Loucy (cell line): ENCODE measurements around the gene MTMR4.

ENCODE experiments used
- H2AFZ ChIP-seq: fragments of 200-600 bp; sonication (generic); 2 replicates; pipeline ENCODE4 v1.6.0; 2016; ENCODE audit warnings: antibody characterized with exemption, mild to moderate bottlenecking, low read length, moderate library complexity
- H3F3A ChIP-seq: fragments of 200-600 bp; 2 replicates; pipeline ENCODE4 v1.6.0; 2016; ENCODE audit warnings: antibody characterized with exemption, low read depth, mild to moderate bottlenecking
- H3K27me3 ChIP-seq: fragments of 200-600 bp; sonication (generic); 2 replicates; pipeline ENCODE4 v1.6.1; 2014; ENCODE audit warnings: low read length, mild to moderate bottlenecking; ENCODE audit not compliant: insufficient read depth, poor library complexity, severe bottlenecking
- H3K36me3 ChIP-seq: fragments of 200-600 bp; sonication (generic); 2 replicates; pipeline ENCODE4 v1.6.1; 2016; ENCODE audit warnings: low read length; ENCODE audit not compliant: insufficient read depth
- H3K4me1 ChIP-seq: fragments of 200-600 bp; sonication (generic); 2 replicates; pipeline ENCODE4 v1.5.1; 2014; ENCODE audit warnings: low read length, mild to moderate bottlenecking; ENCODE audit not compliant: insufficient read depth, poor library complexity, severe bottlenecking
- H3K4me2 ChIP-seq: fragments of 200-600 bp; sonication (generic); 2 replicates; pipeline ENCODE4 v1.6.0; 2014; ENCODE audit warnings: antibody characterized with exemption, low read length, low read depth, mild to moderate bottlenecking; ENCODE audit not compliant: poor library complexity, severe bottlenecking
- H3K4me3 ChIP-seq: fragments of 200-600 bp; sonication (generic); 2 replicates; pipeline ENCODE4 v1.5.1; 2014; ENCODE audit warnings: low read length, mild to moderate bottlenecking, mixed read lengths; ENCODE audit not compliant: poor library complexity, severe bottlenecking
- H3K79me2 ChIP-seq: fragments of 200-600 bp; sonication (generic); 2 replicates; pipeline ENCODE4 v1.6.1; 2014; ENCODE audit warnings: low read length; ENCODE audit not compliant: insufficient read depth
- H3K9ac ChIP-seq: fragments of 200-600 bp; sonication (generic); 2 replicates; pipeline ENCODE4 v1.6.0; 2014; ENCODE audit warnings: mild to moderate bottlenecking, low read depth, low read length, moderate library complexity; ENCODE audit not compliant: poor library complexity, severe bottlenecking
- H3K9me2 ChIP-seq: fragments of 200-600 bp; sonication (generic); replicated peaks from 2 replicates; pipeline ENCODE4 v1.6.1; 2016; ENCODE audit warnings: low read depth, low read length, mixed read lengths
- H3K9me3 ChIP-seq: fragments of 200-600 bp; sonication (generic); 2 replicates; pipeline ENCODE4 v1.6.1; 2014; ENCODE audit warnings: mild to moderate bottlenecking, antibody characterized with exemption, low read length, low read depth; ENCODE audit not compliant: insufficient read depth
- H4K20me1 ChIP-seq: fragments of 200-600 bp; sonication (generic); 2 replicates; pipeline ENCODE4 v1.6.0; 2014; ENCODE audit warnings: antibody characterized with exemption, low read length, mild to moderate bottlenecking; ENCODE audit not compliant: insufficient read depth, poor library complexity, severe bottlenecking
- EZH2phosphoT487 ChIP-seq: fragments of 200-600 bp; IDR thresholded peaks from 2 replicates; pipeline ENCODE4 v1.6.1; 2018; ENCODE audit warnings: antibody characterized with exemption, mild to moderate bottlenecking, moderate library complexity, borderline replicate concordance
- TF ChIP-seq, protein P1 (sequence below): fragments of 200-600 bp; sonication (generic); conservative IDR thresholded peaks from 2 replicates; pipeline ENCODE4 v1.5.1; 2014; ENCODE audit warnings: mild to moderate bottlenecking, antibody characterized with exemption, low read length

MTMR4 gene

DNA sequence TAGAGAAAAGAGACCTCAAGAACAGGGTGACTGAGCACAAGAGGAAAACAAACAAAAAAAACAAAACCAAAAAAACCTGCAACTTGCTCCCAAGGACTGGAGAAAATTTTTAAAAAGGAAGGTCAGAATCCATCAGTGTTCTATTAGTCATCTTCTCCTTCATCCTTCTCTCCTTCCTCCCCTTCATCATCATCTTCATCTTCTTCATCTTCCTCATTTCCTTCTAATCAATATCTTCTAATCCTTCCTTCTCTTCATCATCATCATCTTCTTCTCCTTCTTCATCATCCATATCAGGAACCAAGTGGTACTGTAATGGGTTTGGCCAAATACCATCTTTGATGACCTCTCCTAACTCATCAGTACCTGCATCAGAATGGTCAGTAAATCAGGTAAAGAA is 38.5 kb downstream of the MTMR4 start:
- no peaks in the 10 kb centered on the region for H3K27me3 ChIP-seq
- H3K9me3 ChIP-seq: no peaks in the 10 kb centered on the region
- H3K9me2 ChIP-seq: no peaks in the 10 kb centered on the region
- H3K4me2 ChIP-seq: no peak overlapping the region
- H3K4me3 ChIP-seq: no peak overlapping the region
- no peaks in the 10 kb centered on the region for H3K79me2 ChIP-seq
- TF ChIP-seq, protein P1, sequence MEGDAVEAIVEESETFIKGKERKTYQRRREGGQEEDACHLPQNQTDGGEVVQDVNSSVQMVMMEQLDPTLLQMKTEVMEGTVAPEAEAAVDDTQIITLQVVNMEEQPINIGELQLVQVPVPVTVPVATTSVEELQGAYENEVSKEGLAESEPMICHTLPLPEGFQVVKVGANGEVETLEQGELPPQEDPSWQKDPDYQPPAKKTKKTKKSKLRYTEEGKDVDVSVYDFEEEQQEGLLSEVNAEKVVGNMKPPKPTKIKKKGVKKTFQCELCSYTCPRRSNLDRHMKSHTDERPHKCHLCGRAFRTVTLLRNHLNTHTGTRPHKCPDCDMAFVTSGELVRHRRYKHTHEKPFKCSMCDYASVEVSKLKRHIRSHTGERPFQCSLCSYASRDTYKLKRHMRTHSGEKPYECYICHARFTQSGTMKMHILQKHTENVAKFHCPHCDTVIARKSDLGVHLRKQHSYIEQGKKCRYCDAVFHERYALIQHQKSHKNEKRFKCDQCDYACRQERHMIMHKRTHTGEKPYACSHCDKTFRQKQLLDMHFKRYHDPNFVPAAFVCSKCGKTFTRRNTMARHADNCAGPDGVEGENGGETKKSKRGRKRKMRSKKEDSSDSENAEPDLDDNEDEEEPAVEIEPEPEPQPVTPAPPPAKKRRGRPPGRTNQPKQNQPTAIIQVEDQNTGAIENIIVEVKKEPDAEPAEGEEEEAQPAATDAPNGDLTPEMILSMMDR: no peak
- no peak for TF ChIP-seq EZH2phosphoT487
- no peaks in the 10 kb centered on the region for H3K36me3 ChIP-seq
- no peaks in the 10 kb centered on the region for H3F3A ChIP-seq
- no peaks in the 10 kb centered on the region for H4K20me1 ChIP-seq
- no peak overlapping the region for H2AFZ ChIP-seq
- no peaks in the 10 kb centered on the region for H3K4me1 ChIP-seq
- H3K9ac ChIP-seq: no peak overlapping the region

DNA sequence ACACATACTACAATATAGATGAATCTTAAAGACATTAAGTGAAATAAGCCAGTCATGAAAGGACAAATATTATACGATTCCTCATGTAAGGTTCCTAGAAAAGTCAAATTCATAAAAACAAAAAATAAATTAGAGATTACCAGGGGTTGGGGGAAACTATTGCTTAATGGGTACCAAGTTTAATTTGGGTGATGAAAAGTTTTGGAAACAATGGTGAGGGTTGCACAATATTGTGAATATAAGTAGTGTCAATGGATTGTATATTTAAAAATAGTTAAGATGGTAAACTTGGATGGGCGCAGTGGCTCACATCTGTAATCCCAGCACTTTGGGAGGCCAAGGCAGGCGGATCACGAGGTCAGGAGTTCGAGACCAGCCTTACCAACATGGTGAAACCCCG is 44.1 kb downstream of the MTMR4 start:
- no peaks in the 10 kb centered on the region for H3K79me2 ChIP-seq
- no peaks in the 10 kb centered on the region for H3K9me2 ChIP-seq
- H3K9me3 ChIP-seq: no peaks in the 10 kb centered on the region
- no peaks in the 10 kb centered on the region for H3F3A ChIP-seq
- TF ChIP-seq, protein P1: no peak
- no peak for TF ChIP-seq EZH2phosphoT487
- no peak overlapping the region for H3K4me2 ChIP-seq
- H3K36me3 ChIP-seq: no peaks in the 10 kb centered on the region
- no peak overlapping the region for H2AFZ ChIP-seq
- no peaks in the 10 kb centered on the region for H3K4me1 ChIP-seq
- H3K4me3 ChIP-seq: no peak overlapping the region
- H3K9ac ChIP-seq: no peak overlapping the region
- H3K27me3 ChIP-seq: no peaks in the 10 kb centered on the region
- no peaks in the 10 kb centered on the region for H4K20me1 ChIP-seq

DNA sequence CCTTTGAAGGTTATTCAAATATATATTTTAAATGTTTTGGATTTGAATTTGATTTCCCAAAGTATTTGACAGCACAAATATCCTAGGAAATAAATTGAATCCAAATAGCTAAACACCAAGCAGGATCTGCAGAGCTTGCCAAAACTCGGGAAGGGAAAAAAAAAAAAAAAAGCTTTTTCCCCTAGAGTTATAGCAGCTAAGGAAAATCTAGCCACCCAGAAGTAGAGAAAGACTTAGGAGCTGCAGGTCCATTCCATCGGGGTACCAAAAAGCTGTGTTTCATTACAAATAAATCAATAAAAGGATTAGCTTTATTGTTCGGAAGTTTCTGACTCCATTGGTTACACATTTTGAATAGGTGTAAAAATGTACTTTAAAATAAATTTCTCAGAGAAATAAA is 45.5 kb downstream of the MTMR4 start:
- TF ChIP-seq, protein P1: no peak
- TF ChIP-seq EZH2phosphoT487: no peak
- H3K9me2 ChIP-seq: no peaks in the 10 kb centered on the region
- H3K79me2 ChIP-seq: no peaks in the 10 kb centered on the region

More for the DNA sequence above, 45.5 kb downstream of the MTMR4 start:
- H2AFZ ChIP-seq: no peak overlapping the region
- H3K4me2 ChIP-seq: no peak overlapping the region
- no peaks in the 10 kb centered on the region for H3K9me3 ChIP-seq
- H3F3A ChIP-seq: no peaks in the 10 kb centered on the region
- no peaks in the 10 kb centered on the region for H3K4me1 ChIP-seq
- no peak overlapping the region for H3K4me3 ChIP-seq
- no peak overlapping the region for H3K9ac ChIP-seq
- no peaks in the 10 kb centered on the region for H4K20me1 ChIP-seq
- H3K36me3 ChIP-seq: no peaks in the 10 kb centered on the region
- no peaks in the 10 kb centered on the region for H3K27me3 ChIP-seq
